Smooth muscle cell (in vitro differentiated cells): Measurements from ENCODE around the gene NTM. TPM values are rescaled to one million over a fixed set of nuclear protein-coding genes. Genes with fewer than 3 reads are reported as not detected.

Experiments
- DNase-seq: peaks from one replicate; lab custom pipeline; 2025; ENCODE audit not compliant: unreplicated experiment; lab: John Stamatoyannopoulos, UW
- H2AFZ ChIP-seq: fragments of 200-600 bp; sonication (generic); 2 replicates; pipeline ENCODE4 v1.6.0; 2016; ENCODE audit warnings: antibody characterized with exemption, low read depth, mild to moderate bottlenecking
- H3F3A ChIP-seq: fragments of 200-600 bp; sonication (generic); 2 replicates; pipeline ENCODE4 v1.6.0; 2017; ENCODE audit warnings: antibody characterized with exemption, low read depth
- H3K27ac ChIP-seq: fragments of 200-600 bp; sonication (generic); 2 replicates; pipeline ENCODE4 v1.5.1; 2016; ENCODE audit warnings: low read depth, mild to moderate bottlenecking
- H3K27me3 ChIP-seq: fragments of 200-600 bp; sonication (generic); 2 replicates; pipeline ENCODE4 v1.6.1; 2016; ENCODE audit warnings: low read depth, mild to moderate bottlenecking
- H3K36me3 ChIP-seq: fragments of 200-600 bp; sonication (generic); 2 replicates; pipeline ENCODE4 v1.5.1; 2016; ENCODE audit warnings: low read depth
- H3K4me1 ChIP-seq: fragments of 200-600 bp; sonication (generic); 2 replicates; pipeline ENCODE4 v1.5.1; 2016; ENCODE audit warnings: low read depth
- H3K4me2 ChIP-seq: fragments of 200-600 bp; sonication (generic); 2 replicates; pipeline ENCODE4 v1.6.0; 2016; ENCODE audit warnings: mild to moderate bottlenecking
- H3K4me3 ChIP-seq: fragments of 200-600 bp; sonication (generic); 2 replicates; pipeline ENCODE4 v1.5.1; 2016; ENCODE audit warnings: mild to moderate bottlenecking
- H3K79me2 ChIP-seq: fragments of 200-600 bp; sonication (generic); 2 replicates; pipeline ENCODE4 v1.6.0; 2016; ENCODE audit warnings: low read depth, mild to moderate bottlenecking
- H3K9ac ChIP-seq: fragments of 200-600 bp; sonication (generic); 2 replicates; pipeline ENCODE4 v1.6.0; 2016; ENCODE audit warnings: low read depth
- H3K9me3 ChIP-seq: fragments of 200-600 bp; sonication (generic); replicated peaks from 2 replicates; pipeline ENCODE4 v1.5.1; 2016; ENCODE audit warnings: low read depth
- H4K20me1 ChIP-seq: fragments of 200-600 bp; sonication (generic); 2 replicates; pipeline ENCODE4 v1.6.0; 2016; ENCODE audit warnings: low read depth
- CTCF ChIP-seq: fragments of 200-600 bp; sonication (generic); IDR thresholded peaks from 2 replicates; pipeline ENCODE4 v1.5.1; 2017; ENCODE audit warnings: borderline replicate concordance, mild to moderate bottlenecking, antibody characterized with exemption; ENCODE audit not compliant: insufficient read depth, poor library complexity, severe bottlenecking
- WGBS: methylation state at CpG from one replicate; pipeline ENCODE4 v1.1.7; 2016; ENCODE audit warnings: low lambda C conversion rate; 5-methylcytosine and 5-hydroxymethylcytosine counted together
- polyA plus RNA-seq: library from polyadenylated mRNA; unstranded; fragments of >200 nt; fragmentation: Nextera tagmentation; extraction: Ambion mirVana; gene quantifications from 2 replicates; pipeline ENCODE4 v1.2.1, GENCODE V29; 2016
- total RNA-seq: library from RNA; depleted of rRNA; stranded (reverse); fragments of >200 nt; gene quantifications from 2 replicates; pipeline ENCODE4 v1.2.3, GENCODE V29; 2014

The NTM gene
- total and polyA plus RNA-seq, 2 experiments from 2014 or later: 68.9 to 123 TPM

GRCh38 chr11:131908316-131908715 lies 537.9 kb downstream of the NTM start:
- 47% methylated on average over 2 of the region's 2 CpGs for WGBS
- Histone ChIP-seq H3K4me2 (no peak overlapping the region), H3K4me3 (no peak overlapping the region), H3K27ac (no peak overlapping the region), H3F3A (peaks cover 10% of the 10 kb centered on the region), H3K9ac (no peak overlapping the region), H3K79me2 (peaks cover 3% of the 10 kb centered on the region), H3K27me3 (peaks cover 65% of the 10 kb centered on the region), H3K4me1 (peaks cover 32% of the 10 kb centered on the region), H2AFZ (no peak overlapping the region), H3K9me3 (no peaks in the 10 kb centered on the region), H4K20me1 (no peaks in the 10 kb centered on the region), H3K36me3 (no peaks in the 10 kb centered on the region)
- TF ChIP-seq CTCF: no peak
- DNase-seq: no peak

DNA sequence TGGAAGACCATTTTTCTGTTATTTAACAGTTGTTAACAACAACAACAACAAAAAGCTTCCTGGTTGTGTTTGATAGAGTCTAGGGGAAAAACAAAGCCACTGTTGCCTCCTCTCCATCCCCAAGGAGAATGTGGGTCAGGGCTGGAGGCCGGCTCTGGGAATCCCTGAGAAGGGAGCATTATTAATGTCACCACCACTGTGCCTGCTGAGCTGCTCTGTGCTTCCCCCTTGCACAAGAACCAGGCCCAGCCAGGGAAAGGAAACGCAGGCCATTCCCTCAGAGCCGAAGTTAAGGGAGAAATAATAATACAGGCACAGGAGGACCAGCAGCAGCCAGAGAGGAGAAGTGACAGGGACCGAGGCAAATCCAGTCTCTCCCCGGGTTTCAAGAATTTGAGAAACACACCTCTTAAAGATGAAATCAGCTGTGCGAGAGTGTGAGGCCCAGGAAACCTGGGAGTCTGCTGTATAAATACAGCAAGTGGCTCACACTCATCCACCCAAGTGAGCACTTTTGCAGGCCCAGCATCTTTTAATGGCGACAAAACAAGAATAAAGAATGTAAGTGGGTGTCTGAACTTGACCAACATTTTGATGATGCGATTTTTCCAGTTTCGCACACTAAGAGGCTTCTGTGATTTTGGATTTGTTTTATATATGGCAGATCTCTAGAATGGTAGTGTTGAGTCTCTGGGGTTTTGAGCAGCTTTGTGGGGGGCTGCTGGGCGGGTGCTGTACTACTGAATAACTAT lies 539.2 kb downstream of the NTM start:
- DNase-seq: no peak
- TF ChIP-seq CTCF: no peak
- Histone ChIP-seq H3K27ac (peak overlapping the region; percentile 69), H3K4me2 (peak overlapping the region; percentile 94), H3K9me3 (no peaks in the 10 kb centered on the region), H3K36me3 (no peaks in the 10 kb centered on the region), H3K27me3 (peaks cover 65% of the 10 kb centered on the region), H3K4me1 (peaks cover 33% of the 10 kb centered on the region), H3K79me2 (peaks cover 9% of the 10 kb centered on the region), H2AFZ (no peak overlapping the region), H3K9ac (peak overlapping the region; percentile 14), H3F3A (peaks cover 10% of the 10 kb centered on the region), H3K4me3 (peak overlapping the region; percentile 58), H4K20me1 (no peaks in the 10 kb centered on the region)
- WGBS: 54% methylated on average over 10 of the region's 10 CpGs

DNA sequence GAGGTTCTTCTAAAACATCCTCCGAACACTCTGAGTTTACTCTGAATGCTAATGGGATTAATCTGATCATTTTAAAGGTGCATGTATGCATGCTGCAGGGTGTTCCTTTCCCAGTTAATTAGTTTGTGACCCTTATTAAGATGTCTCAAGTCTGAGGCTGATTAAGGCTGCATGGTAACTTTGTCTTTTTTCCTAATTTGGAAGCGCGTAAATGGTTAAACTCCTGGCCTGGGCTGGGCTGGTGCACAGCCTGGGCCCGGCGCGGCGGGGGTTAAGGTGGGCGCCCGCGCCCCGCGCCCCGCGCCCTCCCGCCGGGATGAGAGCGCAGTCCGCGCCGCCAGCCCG lies 539.7 kb downstream of the NTM start:
- DNase-seq: no peak
- Histone ChIP-seq H3K4me2 (peak overlapping the region; percentile 94), H3K27ac (peak overlapping the region; percentile 69), H4K20me1 (no peaks in the 10 kb centered on the region), H2AFZ (no peak overlapping the region), H3K4me3 (peak overlapping the region; percentile 58), H3K9ac (peak overlapping the region; percentile 14), H3K36me3 (no peaks in the 10 kb centered on the region), H3K9me3 (no peaks in the 10 kb centered on the region), H3K27me3 (peaks cover 65% of the 10 kb centered on the region), H3K79me2 (peaks cover 15% of the 10 kb centered on the region), H3F3A (peaks cover 10% of the 10 kb centered on the region), H3K4me1 (peaks cover 29% of the 10 kb centered on the region)
- no peak for TF ChIP-seq CTCF
- 6% methylated on average over 17 of the region's 21 CpGs for WGBS
